Tibial nerve (tissue), 4 donors: ENCODE measurements around the gene RCOR2. TPM values are rescaled to one million over a fixed set of nuclear protein-coding genes. Genes with fewer than 3 reads are reported as not detected.

ENCODE experiments used
- DNase-seq, 2 donors: peaks; one replicate each; pipeline ENCODE4 v3.0.0-alpha.2; 2019; ENCODE audit warnings: low spot score in 2 of 2
- H3K27ac ChIP-seq, 4 donors: fragments of 200-600 bp; sonication (generic) in 3 of 4; one replicate each; pipeline ENCODE4 v1.5.1; 2017 to 2019; ENCODE audit warnings: mild to moderate bottlenecking in 1 of 4
- H3K27me3 ChIP-seq, 2 donors: fragments of 200-600 bp; sonication (generic) in 1 of 2; one replicate each; pipeline versions ENCODE4 v1.5.1 to v1.6.0; 2017 to 2019
- H3K36me3 ChIP-seq, 3 donors: fragments of 200-600 bp; sonication (generic); one replicate each; pipeline ENCODE4 v1.5.1; 2018 to 2019
- H3K4me1 ChIP-seq, 4 donors: fragments of 200-600 bp; sonication (generic) in 3 of 4; one replicate each; pipeline ENCODE4 v1.5.1; 2017 to 2019
- H3K4me3 ChIP-seq, 4 donors: fragments of 200-600 bp; sonication (generic) in 3 of 4; one replicate each; pipeline ENCODE4 v1.5.1; 2017 to 2019; ENCODE audit warnings: mild to moderate bottlenecking in 1 of 4, moderate library complexity in 1 of 4
- H3K9me3 ChIP-seq, 4 donors: fragments of 200-600 bp; sonication (generic) in 3 of 4; one replicate each; pipeline ENCODE4 v1.5.1; 2017 to 2019
- EP300 ChIP-seq, 2 donors: sonication (generic); formaldehyde crosslinking; IDR thresholded peaks; one replicate each; pipeline ENCODE4 v1.6.1; 2017; ENCODE audit warnings: antibody characterized with exemption in 2 of 2, mild to moderate bottlenecking in 1 of 2
- POLR2A ChIP-seq, 2 donors: fragments of 450-650 bp; IDR thresholded peaks; one replicate each; pipeline ENCODE4 v1.6.1; 2017; ENCODE audit warnings: antibody characterized with exemption in 2 of 2, mild to moderate bottlenecking in 2 of 2, moderate library complexity in 2 of 2
- WGBS, 2 donors: methylation state at CpG; one replicate each; pipeline ENCODE4 v1.1.5; 2018; 5-methylcytosine and 5-hydroxymethylcytosine counted together
- total RNA-seq, 4 donors: library from RNA; depleted of rRNA; stranded (reverse); fragments of >200 nt; gene quantifications; one replicate each; pipeline ENCODE4 v1.1.0, GENCODE V29; 2016
- TF ChIP-seq, protein P1 (sequence below), 5 experiments: fragments of 200-600 bp in 3 of 5; fragments of 450-650 bp in 2 of 5; sonication (generic) in 3 of 5; IDR thresholded peaks; one replicate each; pipeline ENCODE4 v1.5.1; 2016 to 2019; ENCODE audit warnings: antibody characterized with exemption in 5 of 5, mild to moderate bottlenecking in 3 of 5, moderate library complexity in 2 of 5

RCOR2 gene
- total RNA-seq, 4 donors from 2014 or later, result 0.22 to 1.6 TPM; not detected in 2

GRCh38 chr11:63937713-63938478 lies 20.9 kb upstream of the RCOR2 start:
- Histone ChIP-seq H3K9me3 (no peaks in the 10 kb centered on the region), H3K27me3 (no peaks in the 10 kb centered on the region), H3K4me1 (peaks cover 0 to 22% (median 5%) of the 10 kb centered on the region in 4 donors), H3K36me3 (no peaks in the 10 kb centered on the region), H3K27ac (peak overlapping the region in 3 of 4 donors; percentile 68 to 74 (median 68)), H3K4me3 (peak overlapping the region; percentile 43 to 70 (median 64))
- DNase-seq, result no peak
- TF ChIP-seq, protein P1, sequence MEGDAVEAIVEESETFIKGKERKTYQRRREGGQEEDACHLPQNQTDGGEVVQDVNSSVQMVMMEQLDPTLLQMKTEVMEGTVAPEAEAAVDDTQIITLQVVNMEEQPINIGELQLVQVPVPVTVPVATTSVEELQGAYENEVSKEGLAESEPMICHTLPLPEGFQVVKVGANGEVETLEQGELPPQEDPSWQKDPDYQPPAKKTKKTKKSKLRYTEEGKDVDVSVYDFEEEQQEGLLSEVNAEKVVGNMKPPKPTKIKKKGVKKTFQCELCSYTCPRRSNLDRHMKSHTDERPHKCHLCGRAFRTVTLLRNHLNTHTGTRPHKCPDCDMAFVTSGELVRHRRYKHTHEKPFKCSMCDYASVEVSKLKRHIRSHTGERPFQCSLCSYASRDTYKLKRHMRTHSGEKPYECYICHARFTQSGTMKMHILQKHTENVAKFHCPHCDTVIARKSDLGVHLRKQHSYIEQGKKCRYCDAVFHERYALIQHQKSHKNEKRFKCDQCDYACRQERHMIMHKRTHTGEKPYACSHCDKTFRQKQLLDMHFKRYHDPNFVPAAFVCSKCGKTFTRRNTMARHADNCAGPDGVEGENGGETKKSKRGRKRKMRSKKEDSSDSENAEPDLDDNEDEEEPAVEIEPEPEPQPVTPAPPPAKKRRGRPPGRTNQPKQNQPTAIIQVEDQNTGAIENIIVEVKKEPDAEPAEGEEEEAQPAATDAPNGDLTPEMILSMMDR (IDR thresholded peaks at IDR 0.05), result no peak
- no peak for TF ChIP-seq POLR2A (IDR thresholded peaks at IDR 0.05)
- TF ChIP-seq EP300 (IDR thresholded peaks at IDR 0.05), result no peak
- 30 to 31% methylated on average over 30 of the region's 30 CpGs for WGBS, 2 donors

GRCh38 chr11:63933459-63933858 lies 16.5 kb upstream of the RCOR2 start:
- H3K4me1 ChIP-seq, result peaks cover 0 to 6% (median 0%) of the 10 kb centered on the region in 4 donors
- no peak for DNase-seq
- no peak overlapping the region for H3K4me3 ChIP-seq
- H3K27ac ChIP-seq, result no peak overlapping the region
- TF ChIP-seq EP300 (IDR thresholded peaks at IDR 0.05), result no peak
- TF ChIP-seq POLR2A (IDR thresholded peaks at IDR 0.05), result no peak
- TF ChIP-seq, protein P1 (IDR thresholded peaks at IDR 0.05), result no peak
- H3K36me3 ChIP-seq, result no peaks in the 10 kb centered on the region
- no peaks in the 10 kb centered on the region for H3K27me3 ChIP-seq
- WGBS, 2 donors, result 73 to 75% methylated on average over 1 of the region's 1 CpG
- H3K9me3 ChIP-seq, result no peaks in the 10 kb centered on the region

GRCh38 chr11:63931876-63932275 lies 14.9 kb upstream of the RCOR2 start:
- WGBS, 2 donors, result 66 to 76% methylated on average over 12 of the region's 12 CpGs
- no peaks in the 10 kb centered on the region for H3K36me3 ChIP-seq
- H3K4me3 ChIP-seq, result no peak overlapping the region
- no peak for TF ChIP-seq EP300 (IDR thresholded peaks at IDR 0.05)
- TF ChIP-seq, protein P1 (IDR thresholded peaks at IDR 0.05), result no peak
- no peak for TF ChIP-seq POLR2A (IDR thresholded peaks at IDR 0.05)
- no peaks in the 10 kb centered on the region for H3K27me3 ChIP-seq
- no peak overlapping the region for H3K27ac ChIP-seq
- no peaks in the 10 kb centered on the region for H3K9me3 ChIP-seq
- H3K4me1 ChIP-seq, result no peaks in the 10 kb centered on the region
- DNase-seq, result no peak

DNA sequence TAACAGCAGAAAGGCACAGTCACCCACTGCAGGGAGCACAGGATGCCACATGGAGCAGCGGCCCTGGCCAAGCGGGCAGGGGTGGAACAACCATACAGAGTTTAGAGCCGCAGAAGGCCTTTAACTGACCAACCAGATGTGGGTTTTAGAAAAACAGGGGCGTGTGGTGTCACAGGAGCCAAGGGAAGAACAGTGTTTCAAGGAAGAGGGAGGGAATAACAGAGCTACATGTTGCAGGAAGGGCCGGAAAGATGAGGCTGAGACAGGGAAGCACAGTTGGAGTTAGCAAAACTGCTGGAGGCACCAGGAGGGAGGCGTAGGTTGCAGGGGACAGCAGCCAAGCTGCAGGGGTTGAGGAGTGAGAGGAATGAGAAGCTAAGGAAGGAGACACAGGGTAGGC lies 14.1 kb upstream of the RCOR2 start:
- H3K36me3 ChIP-seq, result no peaks in the 10 kb centered on the region
- no peaks in the 10 kb centered on the region for H3K27me3 ChIP-seq
- WGBS, 2 donors, result 46 to 64% methylated on average over 6 of the region's 6 CpGs
- no peaks in the 10 kb centered on the region for H3K4me1 ChIP-seq
- H3K9me3 ChIP-seq, result no peaks in the 10 kb centered on the region
- no peak overlapping the region for H3K27ac ChIP-seq
- TF ChIP-seq, protein P1 (IDR thresholded peaks at IDR 0.05), result no peak
- TF ChIP-seq EP300 (IDR thresholded peaks at IDR 0.05), result no peak
- H3K4me3 ChIP-seq, result no peak overlapping the region
- DNase-seq, result no peak

DNA sequence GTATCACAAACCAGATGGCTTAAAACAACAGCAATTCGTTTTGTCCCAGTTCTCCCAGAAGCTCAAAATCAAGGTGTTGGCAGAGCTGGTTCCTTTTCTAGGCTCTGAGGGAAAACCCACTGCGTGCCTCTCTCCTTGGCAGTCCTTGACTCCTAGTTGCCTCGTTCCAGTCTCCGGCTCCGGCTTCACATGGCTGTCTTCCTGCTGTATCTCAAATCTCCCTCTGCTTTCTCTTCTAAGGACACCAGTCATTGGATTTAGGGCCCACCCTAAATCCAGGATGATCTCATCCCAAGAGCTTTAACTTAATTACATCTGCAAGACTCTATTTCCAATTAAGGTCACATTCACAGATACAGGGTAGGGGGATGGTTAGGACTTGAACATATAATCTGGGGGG lies 12.7 kb upstream of the RCOR2 start:
- Histone ChIP-seq H3K9me3 (no peaks in the 10 kb centered on the region), H3K27me3 (no peaks in the 10 kb centered on the region), H3K27ac (no peak overlapping the region), H3K4me3 (no peak overlapping the region), H3K4me1 (no peaks in the 10 kb centered on the region), H3K36me3 (no peaks in the 10 kb centered on the region)
- WGBS, 2 donors, result 82 to 84% methylated on average over 5 of the region's 5 CpGs
- DNase-seq, result no peak
- TF ChIP-seq POLR2A (IDR thresholded peaks at IDR 0.05) (no peak), EP300 (IDR thresholded peaks at IDR 0.05) (no peak)
- TF ChIP-seq, protein P1 (IDR thresholded peaks at IDR 0.05), result no peak
